Coronary artery (tissue), 2 donors: Measurements from ENCODE around the gene JAK1.

Experiments used
- DNase-seq: peaks from one replicate; pipeline ENCODE4 v3.0.0-alpha.2; 2017; ENCODE audit warnings: low spot score
- H3K27ac ChIP-seq, 2 donors: fragments of 200-600 bp; sonication (generic); one replicate each; pipeline ENCODE4 v1.5.1; 2016 to 2019
- H3K4me3 ChIP-seq: fragments of 200-600 bp; sonication (generic); 2 replicates; pipeline ENCODE4 v1.5.1; 2016; ENCODE audit warnings: mild to moderate bottlenecking, moderate library complexity
- CTCF ChIP-seq: fragments of 200-600 bp; sonication (generic); IDR thresholded peaks from one replicate; pipeline ENCODE4 v1.5.1; 2019; ENCODE audit warnings: antibody characterized with exemption

The JAK1 gene

DNA sequence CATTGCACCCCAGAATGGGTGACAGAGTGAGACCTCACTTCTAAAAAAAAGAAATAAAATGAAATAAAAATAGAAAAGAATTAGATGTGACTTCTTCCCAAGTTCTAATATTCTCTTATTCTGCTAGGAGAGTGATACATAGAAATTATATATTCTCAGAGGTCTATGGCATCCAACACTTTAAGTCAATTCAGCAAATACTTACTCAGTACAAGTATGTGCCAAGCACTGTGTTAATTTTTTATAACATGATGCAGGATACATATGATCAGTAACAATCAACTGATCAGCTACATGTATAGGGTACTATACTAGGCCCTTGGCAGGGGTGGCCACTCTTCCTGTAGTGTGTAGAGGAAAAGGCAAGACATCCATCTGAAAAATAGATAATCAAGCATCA is 13.0 kb upstream of the JAK1 start:
- no peak for DNase-seq
- Histone ChIP-seq H3K27ac (no peak overlapping the region), H3K4me3 (no peak overlapping the region)
- TF ChIP-seq CTCF: no peak

DNA sequence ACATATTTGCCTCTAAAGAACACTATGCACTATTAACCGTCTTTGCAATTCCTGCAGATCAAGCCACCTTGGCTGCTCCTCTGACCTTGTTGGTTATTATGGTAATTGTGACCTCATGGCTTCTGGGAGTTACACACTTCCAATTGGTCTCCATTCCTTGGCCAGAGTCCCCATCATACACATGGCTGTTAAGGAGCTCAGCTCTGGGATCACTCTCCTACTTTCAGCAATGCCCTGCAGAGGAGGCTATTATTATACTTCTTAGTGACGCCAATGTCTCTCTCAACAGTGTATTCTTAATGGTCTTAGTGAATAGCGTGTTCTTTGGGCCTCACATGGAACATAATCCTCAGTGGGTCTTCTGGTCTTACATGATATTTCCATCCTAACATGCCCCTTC is 10.0 kb upstream of the JAK1 start:
- no peak for DNase-seq
- H3K4me3 ChIP-seq: no peak overlapping the region
- TF ChIP-seq CTCF: no peak
- H3K27ac ChIP-seq: no peak overlapping the region

GRCh38 chr1:64975740-64976139 is 9.4 kb upstream of the JAK1 start:
- Histone ChIP-seq H3K4me3 (no peak overlapping the region), H3K27ac (no peak overlapping the region)
- no peak for TF ChIP-seq CTCF
- DNase-seq: no peak

- DNase-seq: no peak
- no peak overlapping the region for H3K27ac ChIP-seq
- H3K4me3 ChIP-seq: no peak overlapping the region
- TF ChIP-seq CTCF: no peak
Observed at GRCh38 chr1:64975127-64975526, 8.8 kb upstream of the JAK1 start.

- no peak overlapping the region for H3K27ac ChIP-seq
- DNase-seq: no peak
- TF ChIP-seq CTCF: no peak
- H3K4me3 ChIP-seq: no peak overlapping the region
Observed at GRCh38 chr1:64974288-64974825, 8.0 kb upstream of the JAK1 start.

GRCh38 chr1:64973061-64973647 is 6.8 kb upstream of the JAK1 start:
- TF ChIP-seq CTCF: no peak
- Histone ChIP-seq H3K4me3 (no peak overlapping the region), H3K27ac (no peak overlapping the region)
- no peak for DNase-seq

GRCh38 chr1:64969305-64970046 is 3.1 kb upstream of the JAK1 start:
- no peak for TF ChIP-seq CTCF
- H3K4me3 ChIP-seq: no peak overlapping the region
- DNase-seq: no peak
- H3K27ac ChIP-seq: no peak overlapping the region
